A673 (cell line): ENCODE results near the gene NRDE2. TPM values are rescaled to one million over a fixed set of nuclear protein-coding genes. Genes with fewer than 3 reads are reported as not detected.
A peak's percentile ranks its signal among the peaks of the same experiment; 100 is the strongest.

Source experiments
- BruUV-seq: library from RNA; stranded (reverse); fragments of 400-500 nt; replicated peaks from 2 replicates; lab custom pipeline; 2021; lab: Mats Ljungman, UMichigan
- CTCF ChIA-PET: fragments of 300-600 bp; sonication (Branson Sonifier 250); formaldehyde crosslinking; loops from one replicate; lab custom pipeline; 2022; ENCODE audit warnings: antibody characterized with exemption; lab: Charles Lee
- POLR2A ChIA-PET: fragments of 300-600 bp; sonication (Branson Sonifier 250); formaldehyde crosslinking; loops from one replicate; lab custom pipeline; 2022; ENCODE audit warnings: antibody characterized with exemption; ENCODE audit not compliant: low non-redundant PET; lab: Charles Lee
- DNase-seq: peaks from one replicate; pipeline ENCODE4 v3.0.0-alpha.2; 2015; ENCODE audit warnings: low spot score
- H3K27ac ChIP-seq: fragments of 200-600 bp; sonication (generic); 2 replicates; pipeline ENCODE4 v1.5.1; 2016; ENCODE audit warnings: mixed run types, low read depth, mild to moderate bottlenecking, mixed read lengths, antibody characterized with exemption, low read length; ENCODE audit not compliant: poor library complexity, severe bottlenecking
- H3K27me3 ChIP-seq: fragments of 200-600 bp; sonication (generic); replicated peaks from 2 replicates; pipeline ENCODE4 v1.6.1; 2017; ENCODE audit warnings: mixed run types, low read depth, mild to moderate bottlenecking, mixed read lengths, antibody characterized with exemption, low read length; ENCODE audit not compliant: insufficient read depth, poor library complexity
- H3K36me3 ChIP-seq: fragments of 200-600 bp; sonication (generic); 2 replicates; pipeline ENCODE4 v1.6.1; 2016; ENCODE audit warnings: mixed run types, mild to moderate bottlenecking, mixed read lengths, antibody characterized with exemption, low read length; ENCODE audit not compliant: insufficient read depth, poor library complexity, severe bottlenecking
- H3K4me1 ChIP-seq: fragments of 200-600 bp; sonication (generic); 2 replicates; pipeline ENCODE4 v1.6.1; 2017; ENCODE audit warnings: mixed run types, mild to moderate bottlenecking, mixed read lengths, antibody characterized with exemption, low read length; ENCODE audit not compliant: insufficient read depth, poor library complexity, severe bottlenecking
- H3K4me3 ChIP-seq: fragments of 200-600 bp; sonication (generic); 2 replicates; pipeline ENCODE4 v1.5.1; 2016; ENCODE audit warnings: low read depth, mixed run types, mild to moderate bottlenecking, mixed read lengths, low read length; ENCODE audit not compliant: poor library complexity, severe bottlenecking
- H3K9me3 ChIP-seq: fragments of 200-600 bp; sonication (generic); 2 replicates; pipeline ENCODE4 v1.6.1; 2016; ENCODE audit warnings: mixed run types, low read depth, mild to moderate bottlenecking, mixed read lengths, antibody characterized with exemption, low read length; ENCODE audit not compliant: poor library complexity, severe bottlenecking
- CTCF ChIP-seq: fragments of 300-800, 200-600 bp; sonication (generic); conservative IDR thresholded peaks from 2 replicates; pipeline ENCODE4 v1.5.1; 2017; ENCODE audit warnings: low read depth, mild to moderate bottlenecking, antibody characterized with exemption, low read length, moderate library complexity, mixed read lengths
- EZH2 ChIP-seq: fragments of 200-600 bp; sonication (generic); IDR thresholded peaks from 2 replicates; pipeline ENCODE4 v1.6.1; 2017; ENCODE audit warnings: borderline replicate concordance, low read depth, mild to moderate bottlenecking, mixed read lengths, antibody characterized with exemption, low read length; ENCODE audit not compliant: poor library complexity, severe bottlenecking
- intact Hi-C: fragments of 100-400 bp; cut with micrococcal nuclease; formaldehyde crosslinking; loops from one replicate; pipeline ENCODE4 v1.10.0; 2022; ENCODE audit not compliant: unreplicated experiment
- total RNA-seq: library from RNA; stranded (reverse); gene quantifications from 2 replicates; pipeline ENCODE4 v1.2.3, GENCODE V29; 2021

The NRDE2 gene
- total RNA-seq, 1 experiment from 2014 or later, result 19.7 TPM

GRCh38 chr14:90266441-90267154 lies 65.1 kb downstream of the NRDE2 start:
- no TSS peak for BruUV-seq
- ChIA-PET CTCF (no interaction called here), POLR2A (no interaction called here)
- H3K9me3 ChIP-seq, result no peaks in the 10 kb centered on the region
- intact Hi-C loops, result no loop called here
- peaks cover 90% of the 10 kb centered on the region for H3K36me3 ChIP-seq
- H3K27me3 ChIP-seq, result no peaks in the 10 kb centered on the region
- no peak for TF ChIP-seq EZH2
- TF ChIP-seq CTCF, result no peak
- H3K4me1 ChIP-seq, result peaks cover 4% of the 10 kb centered on the region
- H3K27ac ChIP-seq, result no peak overlapping the region
- no peak overlapping the region for H3K4me3 ChIP-seq
- DNase-seq, result no peak

DNA sequence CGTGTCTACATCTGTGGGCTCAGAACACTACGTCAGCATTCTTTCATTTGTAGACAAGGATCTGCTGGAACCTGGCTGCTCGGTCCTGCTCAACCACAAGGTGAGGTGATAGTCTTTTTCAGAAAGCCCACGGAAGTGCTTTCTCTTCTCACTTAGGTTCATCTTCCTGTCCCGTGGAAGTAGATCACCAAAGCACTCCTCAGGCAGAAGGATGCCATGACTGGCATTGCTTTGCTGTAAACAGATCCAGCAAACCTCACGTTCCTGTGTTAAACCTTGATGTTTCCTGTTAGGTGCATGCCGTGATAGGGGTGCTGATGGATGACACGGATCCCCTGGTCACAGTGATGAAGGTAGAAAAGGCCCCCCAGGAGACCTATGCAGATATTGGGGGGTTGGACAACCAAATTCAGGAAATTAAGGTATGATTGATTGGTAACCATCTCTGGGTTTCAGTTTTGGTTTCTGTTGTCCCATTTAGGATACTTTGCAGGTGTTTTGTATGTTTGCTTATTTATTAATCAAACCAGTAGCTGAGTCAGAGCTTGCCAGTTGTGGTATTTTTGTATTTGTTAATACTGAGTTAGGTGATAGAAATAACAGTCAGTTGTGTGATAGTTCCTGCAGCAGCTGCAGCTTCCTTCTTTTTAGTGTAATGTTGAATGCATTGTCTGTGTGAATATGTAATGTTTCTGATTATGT lies 67.8 kb downstream of the NRDE2 start:
- no peaks in the 10 kb centered on the region for H3K9me3 ChIP-seq
- ChIA-PET POLR2A (no interaction called here), CTCF (no interaction called here)
- no TSS peak for BruUV-seq
- DNase-seq, result no peak
- intact Hi-C loops, result no loop called here
- no peaks in the 10 kb centered on the region for H3K4me1 ChIP-seq
- H3K4me3 ChIP-seq, result no peak overlapping the region
- no peak for TF ChIP-seq EZH2
- no peak for TF ChIP-seq CTCF
- no peaks in the 10 kb centered on the region for H3K27me3 ChIP-seq
- H3K36me3 ChIP-seq, result peaks cover 90% of the 10 kb centered on the region
- H3K27ac ChIP-seq, result no peak overlapping the region

DNA sequence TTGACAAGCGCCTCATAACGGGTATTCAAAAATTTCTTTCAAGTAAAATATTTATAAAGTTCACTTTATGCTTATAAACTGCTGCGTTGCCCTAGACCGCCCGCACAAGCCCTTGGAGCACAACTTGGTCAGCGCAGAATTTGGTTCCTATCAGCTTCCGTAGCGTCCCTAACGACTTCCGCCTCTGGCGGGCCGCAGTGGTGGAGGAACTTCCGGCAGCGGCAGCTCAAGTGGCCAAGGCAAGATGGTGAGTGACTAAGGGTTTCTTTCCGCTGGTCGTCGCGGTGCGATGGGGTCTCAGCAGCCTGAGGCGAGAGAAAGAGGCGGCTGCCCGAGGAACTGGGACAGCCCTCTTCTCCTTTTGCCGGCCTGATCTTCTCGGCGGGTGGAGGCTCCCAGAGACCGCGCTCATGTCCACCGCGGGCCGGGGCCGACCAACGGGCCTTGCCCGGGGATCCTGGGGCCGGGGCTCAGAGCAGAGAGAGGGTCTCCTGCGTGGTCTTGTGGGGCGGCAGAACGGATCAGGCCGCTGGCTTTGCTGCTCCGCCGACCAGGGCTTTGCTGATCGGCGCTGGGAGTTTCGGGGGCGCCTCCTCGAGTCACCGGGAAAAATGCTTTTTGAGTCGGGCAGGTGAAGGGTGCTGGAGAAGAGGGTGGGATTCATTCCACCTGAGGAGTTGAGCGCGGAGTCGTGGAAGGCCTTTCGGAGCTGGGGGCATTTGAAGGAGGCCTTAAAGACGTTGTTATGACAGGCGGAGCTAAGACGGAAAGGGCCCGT lies 75.2 kb downstream of the NRDE2 start, which contains the start of gene PSMC1:
TSS of gene PSMC1 (plus strand) at position 200 of the 778 bp plus-strand sequence. CDS start at position 245, 45 bp downstream.
- Histone ChIP-seq H3K27ac (peak within 1 kb of the TSS; percentile 97), H3K27me3 (no peaks in the 10 kb centered on the region), H3K4me3 (peak within 1 kb of the TSS; percentile 90), H3K4me1 (peaks cover 10% of the 10 kb centered on the region), H3K9me3 (no peaks in the 10 kb centered on the region), H3K36me3 (peaks cover 27% of the 10 kb centered on the region)
- no peak for TF ChIP-seq EZH2
- no peak for TF ChIP-seq CTCF
- intact Hi-C loops, result no loop called here
- no TSS peak for BruUV-seq
- peak; percentile 96 for DNase-seq
- POLR2A ChIA-PET, result interaction anchor here (0.6 kb wide), 3 partner anchors 9 to 484 kb away, joined by 3 to 6 read pairs (median 3); no protein-coding TSS in a partner anchor
- CTCF ChIA-PET, result interaction anchor here (0.6 kb wide), 1 partner anchor 569 kb away, joined by 3 read pairs; no protein-coding TSS in a partner anchor
